Measurements from ENCODE around the gene MEMO1. TPM values are rescaled to one million over a fixed set of nuclear protein-coding genes. Genes with fewer than 3 reads are reported as not detected.

MEMO1 gene
- total and polyA plus RNA-seq, 2 donors: 39.9 to 62.0 TPM

DNA sequence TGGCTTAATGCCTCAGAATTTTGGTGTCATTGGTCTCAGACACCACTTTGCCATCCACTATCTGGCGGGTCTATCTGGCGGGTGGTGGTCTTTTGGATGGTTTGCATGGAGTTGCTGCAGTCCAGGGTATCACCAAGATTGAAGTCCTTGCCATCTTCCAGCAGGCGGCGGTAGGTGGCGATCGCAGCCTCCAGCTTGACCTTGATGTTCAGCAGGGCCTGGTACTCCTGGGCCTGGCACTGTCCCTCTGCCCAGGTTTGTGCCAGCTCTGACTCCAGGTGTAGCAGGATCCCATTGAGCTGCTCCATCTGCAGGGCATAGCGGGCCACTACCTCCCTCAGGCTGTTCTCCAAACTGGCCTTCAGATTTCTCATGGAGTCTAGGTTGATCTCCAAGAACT, 188.2 kb downstream of the MEMO1 start:
- Histone ChIP-seq H3K4me3 (ENCODE audit: low read length in 2 of 2) (no peak overlapping the region), H3K27me3 (ENCODE audit: control insufficient read depth in 2 of 2, insufficient read depth in 1 of 2, low read length in 1 of 2) (no peaks in the 10 kb centered on the region), H3K27ac (ENCODE audit: low read depth in 1 of 2, low read length in 1 of 2) (no peak overlapping the region), H3K9me3 (ENCODE audit: control insufficient read depth in 2 of 2, insufficient read depth in 1 of 2, low read length in 1 of 2) (peaks cover 0 to 21% of the 10 kb centered on the region in 2 donors), H3K4me1 (ENCODE audit: control insufficient read depth in 2 of 2, insufficient read depth in 2 of 2, low read length in 2 of 2) (no peaks in the 10 kb centered on the region), H3K36me3 (ENCODE audit: control insufficient read depth in 2 of 2, insufficient read depth in 2 of 2, low read length in 1 of 2) (no peaks in the 10 kb centered on the region)
- no peak for DNase-seq (ENCODE audit: low read depth in 6 of 9, low spot score in 9 of 9)
- 96% methylated on average over 7 of the region's 7 CpGs for WGBS

Other genes with a start within 250 kb of the MEMO1 start
- 72.3 TPM for gene DPY30, start 28.8 kb upstream of the MEMO1 start, total RNA-seq
- gene DPY30, start 28.8 kb upstream of the MEMO1 start, polyA plus RNA-seq: 147 TPM
- 28.5 TPM for gene SPAST, start 52.5 kb upstream of the MEMO1 start, total RNA-seq
- gene SPAST, start 52.5 kb upstream of the MEMO1 start, polyA plus RNA-seq: 12.7 TPM
- gene SLC30A6, start 154.9 kb upstream of the MEMO1 start, total RNA-seq: 15.4 TPM
- gene SLC30A6, start 154.9 kb upstream of the MEMO1 start, polyA plus RNA-seq: 7.7 TPM